ENCODE data around the gene SLFN12. TPM values are rescaled to one million over a fixed set of nuclear protein-coding genes. Genes with fewer than 3 reads are reported as not detected.

Gene SLFN12
- polyA plus RNA-seq, 2 of the 4 experiments (the other 2 are of a cell fraction), result 0.08 to 0.23 TPM

DNA sequence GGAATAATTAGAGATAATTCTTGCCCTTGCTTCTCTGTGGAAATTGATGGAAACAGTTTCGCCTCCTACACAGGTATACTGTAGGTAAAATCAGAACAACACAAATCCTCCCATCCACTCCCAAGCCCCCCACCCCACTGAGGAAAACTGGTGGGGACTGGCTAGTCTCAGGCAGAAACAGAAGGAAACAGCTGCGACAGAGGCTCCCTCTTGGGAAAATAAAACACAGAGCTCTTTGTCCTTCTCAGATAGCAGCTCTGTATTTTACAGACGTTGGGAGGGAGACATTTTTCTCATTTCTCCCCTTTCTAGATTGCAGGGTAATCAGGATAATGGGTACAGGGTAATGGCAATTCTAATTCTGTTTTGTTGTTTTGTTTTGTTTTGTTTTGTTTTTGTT, 15.2 kb upstream of the SLFN12 start:
- no peaks in the 10 kb centered on the region for H3K9me3 ChIP-seq
- TF ChIP-seq, protein P1, sequence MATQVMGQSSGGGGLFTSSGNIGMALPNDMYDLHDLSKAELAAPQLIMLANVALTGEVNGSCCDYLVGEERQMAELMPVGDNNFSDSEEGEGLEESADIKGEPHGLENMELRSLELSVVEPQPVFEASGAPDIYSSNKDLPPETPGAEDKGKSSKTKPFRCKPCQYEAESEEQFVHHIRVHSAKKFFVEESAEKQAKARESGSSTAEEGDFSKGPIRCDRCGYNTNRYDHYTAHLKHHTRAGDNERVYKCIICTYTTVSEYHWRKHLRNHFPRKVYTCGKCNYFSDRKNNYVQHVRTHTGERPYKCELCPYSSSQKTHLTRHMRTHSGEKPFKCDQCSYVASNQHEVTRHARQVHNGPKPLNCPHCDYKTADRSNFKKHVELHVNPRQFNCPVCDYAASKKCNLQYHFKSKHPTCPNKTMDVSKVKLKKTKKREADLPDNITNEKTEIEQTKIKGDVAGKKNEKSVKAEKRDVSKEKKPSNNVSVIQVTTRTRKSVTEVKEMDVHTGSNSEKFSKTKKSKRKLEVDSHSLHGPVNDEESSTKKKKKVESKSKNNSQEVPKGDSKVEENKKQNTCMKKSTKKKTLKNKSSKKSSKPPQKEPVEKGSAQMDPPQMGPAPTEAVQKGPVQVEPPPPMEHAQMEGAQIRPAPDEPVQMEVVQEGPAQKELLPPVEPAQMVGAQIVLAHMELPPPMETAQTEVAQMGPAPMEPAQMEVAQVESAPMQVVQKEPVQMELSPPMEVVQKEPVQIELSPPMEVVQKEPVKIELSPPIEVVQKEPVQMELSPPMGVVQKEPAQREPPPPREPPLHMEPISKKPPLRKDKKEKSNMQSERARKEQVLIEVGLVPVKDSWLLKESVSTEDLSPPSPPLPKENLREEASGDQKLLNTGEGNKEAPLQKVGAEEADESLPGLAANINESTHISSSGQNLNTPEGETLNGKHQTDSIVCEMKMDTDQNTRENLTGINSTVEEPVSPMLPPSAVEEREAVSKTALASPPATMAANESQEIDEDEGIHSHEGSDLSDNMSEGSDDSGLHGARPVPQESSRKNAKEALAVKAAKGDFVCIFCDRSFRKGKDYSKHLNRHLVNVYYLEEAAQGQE (IDR thresholded peaks at IDR 0.05), result no peak
- TF ChIP-seq TFCP2L1 (CRISPR knock-in tag; IDR thresholded peaks at IDR 0.05) (no peak), HOXB5 (CRISPR knock-in tag; IDR thresholded peaks at IDR 0.05) (no peak), JUN (IDR thresholded peaks at IDR 0.05) (no peak), CHD2 (IDR thresholded peaks at IDR 0.05; ENCODE audit: low read length, partially characterized antibody) (no peak), ZSCAN20 (CRISPR knock-in tag; IDR thresholded peaks at IDR 0.05) (no peak), POLR2AphosphoS2 (conservative IDR thresholded peaks at IDR 0.05; ENCODE audit: low read length) (no peak), CBX8 (IDR thresholded peaks at IDR 0.05) (0 out of 2 replicates have a peak, but pooled peaks have one; percentile 63)
- DNase-seq (ENCODE audit: low read depth in 1 of 2, low spot score in 1 of 2) (no peak), ATAC-seq (no peak), FAIRE-seq (no peak)
- WGBS (ENCODE audit: missing lambda C conversion rate), result 60% methylated on average over 3 of the region's 3 CpGs
- H3K4me2 ChIP-seq, result peak overlapping the region; percentile 90
- H3K4me1 ChIP-seq, result no peaks in the 10 kb centered on the region
- POLR2A ChIA-PET, result interaction anchor here (2.0 kb wide), 1 partner anchor 74 kb away, joined by 8 read pairs; the partner anchor contains the start of gene SLFN11
- CTCF ChIA-PET, result interaction anchor here (0.7 to 1.8 kb wide), 6 partner anchors 8 to 135 kb away, joined by 3 to 6 read pairs (median 3); no protein-coding TSS in a partner anchor
- no peak overlapping the region for H3K27ac ChIP-seq
- H3K4me3 ChIP-seq, result peak overlapping the region; percentile 60

DNA sequence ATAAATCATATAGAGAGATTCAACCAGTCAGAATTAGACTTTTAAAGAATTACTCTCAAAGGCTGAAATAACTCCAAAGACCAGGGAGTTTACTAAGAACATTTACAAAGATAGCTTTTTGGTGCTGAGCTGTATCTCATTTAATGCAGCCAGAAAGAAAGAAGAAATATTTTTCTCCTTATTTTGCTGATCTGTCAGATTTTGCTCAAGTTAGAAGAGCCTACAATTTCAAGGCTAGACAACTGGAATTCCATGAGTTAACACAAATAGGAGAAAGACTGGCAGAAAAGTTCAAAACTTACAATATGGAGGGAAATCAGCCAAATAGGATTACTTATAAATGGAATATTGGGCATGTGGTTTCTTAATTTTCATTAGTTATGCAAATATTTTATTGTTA, 6.1 kb upstream of the SLFN12 start:
- DNase-seq (ENCODE audit: low read depth in 1 of 2, low spot score in 1 of 2) (no peak), ATAC-seq (no peak), FAIRE-seq (no peak)
- Histone ChIP-seq H3K4me1 (peaks cover 7% of the 10 kb centered on the region), H3K27ac (no peak overlapping the region), H3K4me3 (no peak overlapping the region), H3K4me2 (no peak overlapping the region), H3K9me3 (no peaks in the 10 kb centered on the region)
- ChIA-PET POLR2A (no interaction called here), CTCF (interaction anchor here (0.8 to 1.4 kb wide), 3 partner anchors 9 to 74 kb away, joined by 3 to 5 read pairs (median 4); no protein-coding TSS in a partner anchor)
- TF ChIP-seq MAFK (IDR thresholded peaks at IDR 0.05; ENCODE audit: partially characterized antibody) (peak; percentile 94), KDM1A (IDR thresholded peaks at IDR 0.05; ENCODE audit: low read depth) (no peak)

DNA sequence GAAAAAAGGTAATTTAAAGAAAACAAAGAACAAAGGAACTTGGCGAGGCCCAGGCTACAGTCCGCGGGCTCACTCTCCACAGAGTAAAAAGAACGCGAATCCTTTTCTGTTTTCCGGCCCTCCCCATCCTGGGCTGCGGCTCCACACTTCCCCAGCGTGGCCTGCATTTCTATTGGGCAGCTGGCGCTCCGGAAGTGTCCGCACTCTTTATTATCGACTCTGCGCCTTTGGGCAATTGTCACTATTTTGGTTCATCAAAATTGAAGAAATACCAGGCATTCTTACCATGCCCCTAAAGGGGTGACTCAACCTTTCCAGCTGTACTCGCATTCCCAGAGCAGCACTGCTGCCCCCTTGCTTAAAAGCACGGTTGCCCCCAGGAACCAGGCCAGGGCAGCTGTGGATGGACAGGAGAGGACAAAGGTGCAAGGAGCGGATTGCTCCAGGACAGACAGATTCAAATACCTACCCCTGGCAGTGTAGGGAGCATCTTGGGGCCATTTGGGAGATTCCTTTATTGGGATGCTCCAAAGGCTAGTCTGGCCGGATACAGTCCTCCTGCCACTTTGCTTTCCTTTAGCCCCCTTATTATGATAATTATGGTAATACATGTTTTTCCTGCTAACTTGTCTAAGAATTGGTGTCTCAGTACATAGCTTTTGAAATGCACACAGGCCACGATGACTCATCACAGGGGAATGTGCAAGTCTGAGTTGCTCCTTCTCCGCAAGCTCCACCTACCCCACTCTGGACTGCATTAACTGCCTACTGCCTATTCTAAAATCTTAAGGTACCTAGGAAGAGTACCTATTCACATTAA, 985 bp upstream of the SLFN12 start:
- peak overlapping the region; percentile 78 for H3K4me2 ChIP-seq
- TF ChIP-seq RCOR1 (IDR thresholded peaks at IDR 0.05; ENCODE audit: low read depth, low read length) (no peak), ZNF302 (CRISPR knock-in tag; IDR thresholded peaks at IDR 0.05) (no peak), JUNB (IDR thresholded peaks at IDR 0.05) (peak; percentile 62), RAD21 (conservative IDR thresholded peaks at IDR 0.05 in 1 of 2, IDR thresholded peaks at IDR 0.05 in 1 of 2) (0 out of 5 replicates have a peak, but pooled peaks of 1 of the 2 experiments have one; percentile 12), HOXA7 (CRISPR knock-in tag; IDR thresholded peaks at IDR 0.05) (no peak), FOSL2 (IDR thresholded peaks at IDR 0.05) (peak; percentile 86), FOSL2 (CRISPR knock-in tag; IDR thresholded peaks at IDR 0.05) (peak; percentile 99), ZC3H11A (IDR thresholded peaks at IDR 0.05) (no peak), CEBPB (IDR thresholded peaks at IDR 0.05) (0 out of 4 replicates have a peak, but pooled peaks of 1 of the 2 experiments have one; percentile 43), RARB (CRISPR knock-in tag; IDR thresholded peaks at IDR 0.05) (no peak), ESRRA (IDR thresholded peaks at IDR 0.05; ENCODE audit: borderline replicate concordance, low read length) (no peak), CBX2 (IDR thresholded peaks at IDR 0.05; ENCODE audit: borderline replicate concordance, low read depth) (no peak), JUN (IDR thresholded peaks at IDR 0.05) (no peak), MAFK (IDR thresholded peaks at IDR 0.05; ENCODE audit: partially characterized antibody) (peak; percentile 21), CHD2 (IDR thresholded peaks at IDR 0.05; ENCODE audit: low read length, partially characterized antibody) (no peak), KDM5A (IDR thresholded peaks at IDR 0.05) (no peak)
- TF ChIP-seq, protein P2, sequence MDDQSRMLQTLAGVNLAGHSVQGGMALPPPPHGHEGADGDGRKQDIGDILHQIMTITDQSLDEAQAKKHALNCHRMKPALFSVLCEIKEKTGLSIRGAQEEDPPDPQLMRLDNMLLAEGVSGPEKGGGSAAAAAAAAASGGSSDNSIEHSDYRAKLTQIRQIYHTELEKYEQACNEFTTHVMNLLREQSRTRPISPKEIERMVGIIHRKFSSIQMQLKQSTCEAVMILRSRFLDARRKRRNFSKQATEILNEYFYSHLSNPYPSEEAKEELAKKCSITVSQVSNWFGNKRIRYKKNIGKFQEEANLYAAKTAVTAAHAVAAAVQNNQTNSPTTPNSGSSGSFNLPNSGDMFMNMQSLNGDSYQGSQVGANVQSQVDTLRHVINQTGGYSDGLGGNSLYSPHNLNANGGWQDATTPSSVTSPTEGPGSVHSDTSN (IDR thresholded peaks at IDR 0.05), result no peak
- TF ChIP-seq, protein P3, sequence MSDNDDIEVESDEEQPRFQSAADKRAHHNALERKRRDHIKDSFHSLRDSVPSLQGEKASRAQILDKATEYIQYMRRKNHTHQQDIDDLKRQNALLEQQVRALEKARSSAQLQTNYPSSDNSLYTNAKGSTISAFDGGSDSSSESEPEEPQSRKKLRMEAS (IDR thresholded peaks at IDR 0.05), result peak; percentile 18; the same call in 1 of the 2 replicates
- TF ChIP-seq, protein P4, sequence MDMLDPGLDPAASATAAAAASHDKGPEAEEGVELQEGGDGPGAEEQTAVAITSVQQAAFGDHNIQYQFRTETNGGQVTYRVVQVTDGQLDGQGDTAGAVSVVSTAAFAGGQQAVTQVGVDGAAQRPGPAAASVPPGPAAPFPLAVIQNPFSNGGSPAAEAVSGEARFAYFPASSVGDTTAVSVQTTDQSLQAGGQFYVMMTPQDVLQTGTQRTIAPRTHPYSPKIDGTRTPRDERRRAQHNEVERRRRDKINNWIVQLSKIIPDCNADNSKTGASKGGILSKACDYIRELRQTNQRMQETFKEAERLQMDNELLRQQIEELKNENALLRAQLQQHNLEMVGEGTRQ (IDR thresholded peaks at IDR 0.05), result no peak
- H3K4me1 ChIP-seq, result peaks cover 14% of the 10 kb centered on the region
- FAIRE-seq (peak; percentile 99), DNase-seq (ENCODE audit: low read depth in 1 of 2, low spot score in 1 of 2) (peak; percentile 87 to 95), ATAC-seq (peak; percentile 98)
- H3K4me3 ChIP-seq, result no peak overlapping the region
- ChIA-PET CTCF (interaction anchor here (0.6 to 1.1 kb wide), 7 partner anchors 10 to 120 kb away, joined by 3 to 6 read pairs (median 3); no protein-coding TSS in a partner anchor), POLR2A (interaction anchor here (0.7 to 1.3 kb wide), 3 partner anchors 59 to 190 kb away, joined by 3 to 6 read pairs (median 5); partner anchors contain the start of genes PEX12 and SLFN5)
- WGBS (ENCODE audit: missing lambda C conversion rate), result 68% methylated on average over 19 of the region's 19 CpGs
- peak overlapping the region; percentile 62 to 69 for H3K27ac ChIP-seq
- H3K9me3 ChIP-seq, result no peaks in the 10 kb centered on the region
